ENCODE measurements around the gene C11orf71.
A peak's percentile ranks its signal among the peaks of the same experiment; 100 is the strongest.

- peak; percentile 75 for TF ChIP-seq CREB1 (IDR thresholded peaks at IDR 0.05; ENCODE audit: low read depth)
- no peak; the same call in 1 of the 2 replicates for TF ChIP-seq CEBPB (IDR thresholded peaks at IDR 0.05)
- peak; percentile 80 for TF ChIP-seq TAF1 (IDR thresholded peaks at IDR 0.05; ENCODE audit: low read depth)
These were observed at the start of gene C11orf71, which contains the start of gene RBM7 for GRCh38 chr11:114400216-114400914.

Data from Ishikawa (cell line).